ENCODE results near the gene STAG1. TPM values are rescaled to one million over a fixed set of nuclear protein-coding genes. Genes with fewer than 3 reads are reported as not detected.
A peak's percentile ranks its signal among the peaks of the same experiment; 100 is the strongest.
"Not testable (repeated sequence)": the region's sequence is repeated elsewhere in the genome, so short reads cannot be mapped to it uniquely, and the experiment has no call there.

Gene STAG1
- polyA plus RNA-seq, 3 donors from 2014 or later: 11.8 to 22.6 (median 14.6) TPM

DNA sequence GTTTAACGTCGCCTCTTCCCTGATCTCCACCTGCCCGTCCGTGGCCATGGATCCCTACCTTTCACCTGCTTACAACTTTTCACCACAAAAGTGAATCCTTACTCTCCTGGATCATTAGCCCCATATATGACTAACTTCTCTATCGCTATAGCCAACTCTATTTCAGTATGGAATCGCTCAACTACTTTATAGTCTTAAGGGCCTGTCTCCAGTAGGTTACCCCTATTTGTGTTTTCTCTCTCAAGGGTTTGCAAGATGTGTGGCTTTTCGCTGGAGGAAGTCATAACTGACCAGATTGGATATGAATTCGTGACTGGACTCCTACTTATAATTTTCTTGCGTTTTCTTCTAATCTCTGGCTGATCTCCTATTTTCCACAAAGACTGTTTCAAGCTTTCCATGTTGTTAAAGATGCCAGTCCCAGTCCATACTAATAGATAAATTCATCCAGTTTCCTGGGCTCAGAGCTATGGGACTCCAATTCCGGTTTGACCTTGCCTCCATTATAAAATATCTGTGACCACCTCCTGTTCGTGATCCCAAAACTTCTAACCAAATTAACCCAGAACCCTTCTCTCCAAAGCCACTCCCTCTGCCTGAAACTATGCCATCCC lies 1.3 kb upstream of the STAG1 start:
- Mint-ChIP-seq H3K4me1 (peaks cover 48 to 52% of the 10 kb centered on the region in 2 donors), H3K27me3 (ENCODE audit: low read depth in 3 of 3) (peaks cover 13 to 27% (median 18%) of the 10 kb centered on the region in 3 donors), H3K9me3 (no peaks in the 10 kb centered on the region)

DNA sequence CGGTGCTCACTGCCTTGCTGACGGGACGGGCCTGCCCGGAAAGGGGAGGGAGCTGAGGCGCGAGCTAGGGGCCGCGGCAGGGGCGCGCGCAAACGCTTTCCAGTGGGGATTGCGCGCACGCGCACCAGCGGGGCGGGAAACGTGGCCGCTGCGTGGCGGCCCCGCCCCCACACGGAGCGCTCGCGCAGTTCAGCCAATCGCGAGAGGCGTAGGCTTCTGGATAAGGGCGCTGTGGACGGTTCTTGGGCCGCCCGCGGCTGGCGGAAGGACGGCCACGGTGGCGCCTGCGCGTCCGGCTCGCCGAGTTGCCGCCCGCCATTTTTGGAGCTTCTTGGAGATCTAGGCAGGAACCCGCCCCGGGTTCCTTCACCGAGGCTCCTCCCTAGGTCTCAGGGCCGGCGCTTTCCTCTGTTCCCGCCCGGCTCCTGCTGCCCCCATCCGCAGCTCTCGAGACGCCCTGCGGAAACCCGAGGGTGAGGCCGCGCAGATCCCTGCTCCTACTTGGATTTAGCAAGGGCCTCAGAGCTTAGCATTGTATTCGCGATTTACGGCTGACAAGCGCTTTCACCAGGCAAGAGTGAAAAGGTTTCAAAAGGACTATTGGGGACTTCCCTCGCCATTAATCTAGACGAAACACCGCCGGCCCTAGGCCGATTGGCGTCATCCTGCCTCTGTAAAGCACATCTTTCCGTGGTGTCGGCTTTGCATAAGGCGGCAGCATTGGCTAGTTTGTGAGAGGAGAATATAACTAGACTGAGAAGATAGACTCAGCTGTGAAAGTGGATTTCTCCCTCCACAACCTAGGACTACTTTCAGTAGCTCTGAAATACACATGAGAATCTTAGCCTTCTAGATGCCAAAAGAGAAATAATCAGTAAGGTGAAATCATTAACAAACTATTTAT lies 496 bp upstream of the STAG1 start:
- H3K4me1 Mint-ChIP-seq: peaks cover 46 to 49% of the 10 kb centered on the region in 2 donors
- H3K9me3 Mint-ChIP-seq: no peaks in the 10 kb centered on the region
- no peaks in the 10 kb centered on the region for H3K36me3 Mint-ChIP-seq
- peak overlapping the region; percentile 95 to 99 (median 98) for H3K27ac Mint-ChIP-seq
- peak overlapping the region; percentile 88 to 98 (median 96) for H3K4me3 Mint-ChIP-seq
- H3K27me3 Mint-ChIP-seq (ENCODE audit: low read depth in 3 of 3): peaks cover 13 to 25% (median 18%) of the 10 kb centered on the region in 3 donors
- DNase-seq: peak; percentile 99 to 100 (median 100)

More for the DNA sequence above, 1.3 kb upstream of the STAG1 start:
- H3K27ac Mint-ChIP-seq: peak overlapping the region; percentile 95 to 99 (median 98)
- peak overlapping the region; percentile 88 to 98 (median 96) for H3K4me3 Mint-ChIP-seq
- no peaks in the 10 kb centered on the region for H3K36me3 Mint-ChIP-seq
- no peak for DNase-seq

DNA sequence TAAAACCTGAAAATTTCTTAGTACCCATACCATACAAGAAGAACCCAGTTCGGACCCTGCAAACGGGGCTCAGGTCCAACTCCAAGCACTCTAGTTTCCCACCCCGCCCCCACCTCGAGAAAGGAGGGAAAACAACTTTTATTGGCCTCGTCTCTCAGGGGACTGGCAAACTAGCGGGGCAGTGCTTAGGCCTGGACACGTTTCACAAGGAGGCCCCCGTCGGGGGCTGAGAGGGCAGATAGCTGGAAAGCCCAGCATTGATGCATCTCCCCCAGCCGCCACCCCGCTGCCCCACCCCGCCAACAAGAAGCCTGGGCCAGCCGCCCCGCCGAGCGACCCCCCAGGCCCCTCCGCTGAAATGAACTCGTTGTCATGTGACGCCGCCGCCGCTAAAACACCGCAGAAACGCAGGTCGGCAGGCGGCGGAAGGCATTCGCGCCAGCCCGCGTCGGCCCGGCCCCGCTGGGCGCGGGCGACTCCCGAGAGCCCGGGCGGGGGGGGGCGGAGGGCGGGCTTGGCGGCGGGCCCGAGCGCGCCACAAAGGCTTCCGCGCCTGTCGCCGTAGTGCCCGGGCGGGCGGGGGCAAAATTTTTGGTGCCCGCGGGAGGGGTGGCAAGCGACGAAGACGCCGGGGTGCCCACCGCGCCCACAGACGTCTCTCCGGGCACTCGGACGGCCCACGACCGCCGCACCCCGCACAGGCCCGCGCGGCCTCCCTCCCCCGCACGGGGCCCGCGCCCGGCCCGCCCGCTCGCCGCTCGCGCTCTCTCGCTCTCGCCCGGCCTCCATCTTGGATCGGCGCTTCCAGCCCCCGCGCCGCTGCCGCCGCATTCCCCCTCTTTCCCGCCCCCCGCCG lies 634 bp downstream of the STAG1 start:
- peaks cover 13 to 25% (median 18%) of the 10 kb centered on the region in 3 donors for H3K27me3 Mint-ChIP-seq (ENCODE audit: low read depth in 3 of 3)
- peak; percentile 73 to 79 (median 77) for DNase-seq
- no peaks in the 10 kb centered on the region for H3K36me3 Mint-ChIP-seq
- H3K27ac Mint-ChIP-seq: peak overlapping the region; percentile 94 to 99 (median 98)
- H3K9me3 Mint-ChIP-seq: no peaks in the 10 kb centered on the region
- H3K4me3 Mint-ChIP-seq: peak overlapping the region; percentile 95 to 98 (median 97)
- peaks cover 50% of the 10 kb centered on the region in 2 donors for H3K4me1 Mint-ChIP-seq

DNA sequence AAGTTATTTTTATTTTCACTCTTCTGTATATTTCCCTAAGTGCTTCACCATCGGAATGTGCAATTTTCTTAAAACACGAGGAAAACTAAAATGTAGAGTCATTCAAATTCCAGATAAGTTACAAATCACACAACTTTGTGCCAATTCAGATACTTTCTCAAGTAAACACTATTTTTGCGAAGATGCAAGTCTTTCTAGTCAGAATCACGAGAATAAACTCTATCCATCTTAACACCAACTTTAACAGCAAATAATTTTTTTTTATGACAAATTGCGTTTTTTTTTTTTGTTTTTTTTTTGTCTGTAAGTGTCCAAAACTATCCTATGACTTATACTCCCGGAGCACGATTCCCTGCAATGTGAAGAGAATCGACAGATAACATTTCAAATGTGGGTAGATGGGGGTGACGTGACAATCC lies 1.3 kb downstream of the STAG1 start:
- peaks cover 57% of the 10 kb centered on the region in 2 donors for H3K4me1 Mint-ChIP-seq
- H3K27me3 Mint-ChIP-seq (ENCODE audit: low read depth in 3 of 3): peaks cover 13 to 25% (median 18%) of the 10 kb centered on the region in 3 donors

DNA sequence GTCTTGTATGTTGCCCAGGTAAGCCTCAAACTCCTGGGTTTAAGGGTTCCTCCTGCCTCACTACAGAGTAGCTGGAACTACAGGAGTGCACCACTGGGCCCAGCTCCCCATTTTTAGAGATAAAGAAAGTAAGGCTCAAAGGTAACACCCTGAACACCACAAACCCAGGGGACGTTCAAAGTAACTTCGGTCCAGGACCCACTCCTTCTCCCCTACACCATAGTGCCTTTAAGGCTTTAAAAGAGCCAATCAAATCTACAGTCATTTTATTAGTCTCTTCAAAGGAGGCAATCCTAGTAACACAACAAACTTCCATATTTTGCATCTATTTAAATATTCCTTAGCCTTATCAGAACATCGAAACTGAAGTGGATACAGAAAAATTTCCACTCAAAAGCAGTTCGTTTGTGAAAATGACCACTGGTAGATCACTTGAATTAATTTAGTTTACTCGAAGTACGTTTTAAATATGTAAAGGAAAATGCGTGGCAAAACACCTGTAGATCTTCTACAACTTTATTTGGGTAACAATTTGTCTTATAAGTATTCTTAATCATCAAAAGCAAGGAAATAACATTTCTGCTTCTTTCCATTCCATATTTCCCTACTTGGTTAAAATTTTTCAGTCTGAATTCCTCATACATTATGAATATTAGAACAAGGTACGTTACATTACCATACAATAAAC lies 1.8 kb downstream of the STAG1 start:
- Mint-ChIP-seq H3K27me3 (ENCODE audit: low read depth in 3 of 3) (peaks cover 13 to 25% (median 18%) of the 10 kb centered on the region in 3 donors), H3K9me3 (no peaks in the 10 kb centered on the region), H3K27ac (peak overlapping the region; percentile 94 to 99 (median 96)), H3K36me3 (no peaks in the 10 kb centered on the region), H3K4me3 (peak overlapping the region; percentile 92 to 98 (median 94)), H3K4me1 (peaks cover 62% of the 10 kb centered on the region in 2 donors)
- peak; percentile 42 to 53 (median 45) for DNase-seq

More for the DNA sequence above, 1.3 kb downstream of the STAG1 start:
- Mint-ChIP-seq H3K36me3 (no peaks in the 10 kb centered on the region), H3K27ac (peak overlapping the region; percentile 94 to 99 (median 96)), H3K9me3 (no peaks in the 10 kb centered on the region), H3K4me3 (peak overlapping the region; percentile 92 to 98 (median 94))
- DNase-seq: no peak

DNA sequence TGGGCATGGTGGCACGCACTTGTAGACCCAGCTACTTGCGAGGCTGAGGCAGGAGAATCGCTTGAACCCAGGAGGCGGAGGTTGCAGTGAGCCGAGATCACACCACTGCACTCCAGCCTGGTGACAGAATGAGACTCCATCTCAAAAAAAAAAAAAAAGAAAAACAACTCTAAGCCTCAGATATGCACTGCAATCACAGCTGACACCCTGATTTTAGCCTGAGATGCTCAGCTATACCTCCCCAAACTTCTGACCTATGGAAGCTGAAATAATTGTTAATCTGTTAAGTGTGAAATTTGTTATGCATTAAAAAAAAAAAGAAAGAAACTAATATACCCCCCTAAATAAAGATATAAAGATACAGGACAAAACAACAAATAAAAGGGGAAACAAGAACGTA lies 2.6 kb downstream of the STAG1 start:
- Mint-ChIP-seq H3K27ac (peak overlapping the region; percentile 94 to 99 (median 96)), H3K4me3 (peak overlapping the region; percentile 92 to 98 (median 94)), H3K4me1 (peaks cover 67 to 69% of the 10 kb centered on the region in 2 donors), H3K27me3 (ENCODE audit: low read depth in 3 of 3) (peaks cover 13 to 25% (median 18%) of the 10 kb centered on the region in 3 donors)
- not testable (repeated sequence) for H3K36me3 Mint-ChIP-seq, H3K9me3 Mint-ChIP-seq
- DNase-seq: peak in 1 of 3 donors; percentile 20

DNA sequence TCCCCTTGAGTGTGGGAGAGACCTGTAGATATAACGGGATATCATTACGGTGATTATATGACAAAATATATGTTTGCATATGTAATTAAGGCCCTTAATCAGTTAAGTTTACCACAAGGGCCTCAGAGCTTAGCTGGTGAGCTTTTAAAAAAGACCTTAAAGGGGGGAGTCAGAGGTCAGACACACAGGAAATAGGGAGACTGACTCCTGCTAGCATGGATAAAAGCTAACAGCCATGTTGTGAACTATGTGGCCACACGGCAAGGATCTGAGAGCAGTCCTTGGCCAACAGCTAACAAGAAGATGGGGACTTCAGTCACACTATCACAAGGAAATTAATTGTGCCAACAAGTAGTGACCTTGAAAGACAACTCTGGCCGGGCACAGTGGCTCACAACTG lies 3.1 kb downstream of the STAG1 start:
- Mint-ChIP-seq H3K4me3 (peak overlapping the region; percentile 92 to 98 (median 94)), H3K9me3 (no peaks in the 10 kb centered on the region), H3K27me3 (ENCODE audit: low read depth in 3 of 3) (peaks cover 13 to 25% (median 18%) of the 10 kb centered on the region in 3 donors), H3K36me3 (no peaks in the 10 kb centered on the region), H3K27ac (peak overlapping the region; percentile 91 to 99 (median 95)), H3K4me1 (peaks cover 68 to 69% of the 10 kb centered on the region in 2 donors)
- peak in 1 of 3 donors; percentile 9 for DNase-seq

DNA sequence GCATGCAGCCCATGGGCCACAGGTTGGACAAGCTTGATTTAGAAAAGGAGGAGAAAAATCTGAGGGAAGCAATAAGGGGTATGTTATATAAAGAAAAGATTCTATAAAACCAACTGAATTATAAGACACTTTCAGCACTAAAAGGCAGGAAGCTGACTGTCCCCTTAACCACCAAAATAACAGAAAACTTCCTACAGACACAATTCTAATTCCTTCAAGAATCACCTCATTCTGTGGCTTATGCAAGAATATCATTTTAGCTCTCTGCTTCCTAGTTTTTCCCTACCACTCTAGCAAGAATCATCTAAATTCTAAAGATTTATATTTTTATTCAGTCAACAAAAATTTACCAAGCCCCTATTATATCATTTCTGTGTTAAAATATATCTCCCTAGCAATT lies 6.3 kb downstream of the STAG1 start:
- H3K27ac Mint-ChIP-seq: peak overlapping the region; percentile 45 to 82 (median 66)
- H3K9me3 Mint-ChIP-seq: no peaks in the 10 kb centered on the region
- peaks cover 68 to 79% of the 10 kb centered on the region in 2 donors for H3K4me1 Mint-ChIP-seq
- DNase-seq: no peak
- H3K36me3 Mint-ChIP-seq: peaks cover 0 to 3% (median 0%) of the 10 kb centered on the region in 3 donors
- peaks cover 1 to 5% (median 4%) of the 10 kb centered on the region in 3 donors for H3K27me3 Mint-ChIP-seq (ENCODE audit: low read depth in 3 of 3)
- peak overlapping the region in 1 of 5 donors; percentile 7 for H3K4me3 Mint-ChIP-seq

DNA sequence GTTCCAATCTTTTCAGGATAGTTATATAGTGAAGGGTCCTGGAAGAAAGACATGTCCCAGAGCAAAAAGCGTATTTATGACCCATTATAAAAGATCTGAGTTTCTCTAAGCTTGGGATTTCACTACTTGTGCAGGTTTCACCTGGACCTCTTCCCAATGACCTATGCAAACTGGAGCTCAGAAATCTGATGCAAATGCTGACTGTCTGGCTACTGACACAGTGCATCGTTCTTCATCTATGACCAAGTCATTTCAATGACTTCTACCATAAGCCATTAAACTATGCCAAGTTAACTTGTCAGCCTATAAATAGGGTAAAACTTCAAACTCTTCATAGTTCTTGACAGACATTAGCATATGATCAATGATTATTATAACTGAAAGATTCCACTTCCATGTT lies 11.1 kb downstream of the STAG1 start:
- Mint-ChIP-seq H3K9me3 (no peaks in the 10 kb centered on the region), H3K36me3 (peaks cover 5 to 8% (median 6%) of the 10 kb centered on the region in 3 donors), H3K4me3 (no peak overlapping the region), H3K4me1 (peaks cover 49 to 70% of the 10 kb centered on the region in 2 donors), H3K27me3 (ENCODE audit: low read depth in 3 of 3) (peaks cover 0 to 3% (median 2%) of the 10 kb centered on the region in 3 donors), H3K27ac (no peak overlapping the region)
- no peak for DNase-seq

DNA sequence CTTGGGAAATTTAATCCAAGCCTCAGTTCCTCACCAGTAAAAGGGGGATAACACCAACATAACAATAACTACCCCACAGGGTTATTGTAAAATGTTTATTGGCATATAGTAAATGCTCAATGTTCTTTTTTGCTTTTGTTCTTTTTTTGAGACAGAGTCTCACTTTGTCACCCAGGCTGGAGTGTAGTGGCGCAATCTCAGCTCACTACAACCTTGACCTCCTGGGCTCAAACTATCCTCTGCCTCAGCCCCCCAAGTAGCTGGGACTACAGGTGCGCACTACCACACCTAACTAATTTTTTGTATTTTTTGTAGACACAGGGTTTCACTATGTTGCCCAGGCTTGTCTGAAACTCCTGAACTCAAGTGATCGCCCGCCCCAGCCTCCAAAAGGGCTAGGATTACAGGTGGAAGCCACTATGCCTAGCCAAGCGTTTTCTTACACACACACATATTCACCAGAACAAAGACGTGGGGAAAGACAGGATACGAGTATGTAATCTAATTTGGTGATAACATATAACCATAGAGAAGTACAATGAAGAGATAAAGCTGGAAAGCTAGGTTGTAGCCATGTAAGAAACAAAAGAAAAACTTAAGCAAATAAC lies 11.7 kb downstream of the STAG1 start:
- Mint-ChIP-seq H3K9me3 (no peaks in the 10 kb centered on the region), H3K27ac (peak overlapping the region in 1 of 6 donors; percentile 43), H3K27me3 (ENCODE audit: low read depth in 3 of 3) (peaks cover 0 to 3% (median 2%) of the 10 kb centered on the region in 3 donors), H3K4me1 (peaks cover 47 to 64% of the 10 kb centered on the region in 2 donors), H3K36me3 (peaks cover 5 to 8% (median 6%) of the 10 kb centered on the region in 3 donors), H3K4me3 (no peak overlapping the region)
- no peak for DNase-seq

DNA sequence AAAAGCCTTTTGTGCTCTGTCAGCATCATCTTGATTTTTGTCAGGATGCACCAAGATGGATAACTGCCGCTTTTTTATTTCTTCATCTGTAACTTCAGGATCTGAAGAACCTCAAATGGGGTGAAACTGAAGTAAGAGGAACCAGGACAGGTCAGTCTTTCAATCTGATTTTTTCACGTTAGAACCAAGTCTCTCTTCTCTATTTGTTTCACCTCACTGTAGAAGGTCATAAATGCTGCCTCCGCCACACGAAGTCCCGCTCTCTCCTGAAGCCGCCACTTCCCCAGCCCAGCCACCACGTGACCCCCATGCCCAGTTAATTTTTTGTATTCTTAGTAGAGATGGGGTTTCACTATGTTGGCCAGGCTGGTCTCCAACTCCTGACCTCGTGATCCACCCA lies 15.2 kb downstream of the STAG1 start:
- H3K27me3 Mint-ChIP-seq (ENCODE audit: low read depth in 3 of 3); H3K9me3 Mint-ChIP-seq; H3K4me3 Mint-ChIP-seq; DNase-seq: not testable (repeated sequence)
- Mint-ChIP-seq H3K4me1 (peaks cover 44 to 58% of the 10 kb centered on the region in 2 donors), H3K27ac (peak overlapping the region in 5 of 6 donors; percentile 7 to 48 (median 31)), H3K36me3 (peaks cover 5 to 10% (median 6%) of the 10 kb centered on the region in 3 donors)

DNA sequence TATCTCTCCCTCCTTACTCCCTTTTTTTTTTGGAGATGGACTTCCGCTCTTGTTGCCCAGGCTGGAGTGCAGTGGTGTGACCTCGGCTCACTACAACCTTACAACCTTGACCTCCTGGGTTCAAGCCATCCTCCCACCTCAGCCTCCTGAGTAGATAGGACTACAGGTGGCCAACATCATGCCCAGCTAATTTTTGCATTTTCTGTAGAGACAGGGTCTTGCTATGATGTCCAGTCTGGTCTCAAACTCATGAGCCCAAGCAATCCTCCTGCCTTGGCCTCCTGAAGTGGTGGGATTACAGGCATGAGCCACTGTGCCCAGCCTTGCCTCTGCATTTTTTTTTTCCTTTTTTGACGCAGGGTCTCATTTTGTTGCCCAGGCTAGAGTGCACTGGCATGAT lies 17.1 kb downstream of the STAG1 start:
- peaks cover 5 to 10% (median 6%) of the 10 kb centered on the region in 3 donors for H3K36me3 Mint-ChIP-seq
- H3K4me1 Mint-ChIP-seq: peaks cover 55 to 59% of the 10 kb centered on the region in 2 donors
- no peak for DNase-seq
- peak overlapping the region in 1 of 5 donors; percentile 11 for H3K4me3 Mint-ChIP-seq
- no peaks in the 10 kb centered on the region for H3K9me3 Mint-ChIP-seq
- peak overlapping the region; percentile 48 to 83 (median 76) for H3K27ac Mint-ChIP-seq
- H3K27me3 Mint-ChIP-seq (ENCODE audit: low read depth in 3 of 3): peaks cover 0 to 3% (median 2%) of the 10 kb centered on the region in 3 donors
